ENCODE measurements around the gene TNNC2.
"Not testable (repeated sequence)": the region's sequence is repeated elsewhere in the genome, so short reads cannot be mapped to it uniquely, and the experiment has no call there.

TNNC2 gene

DNA sequence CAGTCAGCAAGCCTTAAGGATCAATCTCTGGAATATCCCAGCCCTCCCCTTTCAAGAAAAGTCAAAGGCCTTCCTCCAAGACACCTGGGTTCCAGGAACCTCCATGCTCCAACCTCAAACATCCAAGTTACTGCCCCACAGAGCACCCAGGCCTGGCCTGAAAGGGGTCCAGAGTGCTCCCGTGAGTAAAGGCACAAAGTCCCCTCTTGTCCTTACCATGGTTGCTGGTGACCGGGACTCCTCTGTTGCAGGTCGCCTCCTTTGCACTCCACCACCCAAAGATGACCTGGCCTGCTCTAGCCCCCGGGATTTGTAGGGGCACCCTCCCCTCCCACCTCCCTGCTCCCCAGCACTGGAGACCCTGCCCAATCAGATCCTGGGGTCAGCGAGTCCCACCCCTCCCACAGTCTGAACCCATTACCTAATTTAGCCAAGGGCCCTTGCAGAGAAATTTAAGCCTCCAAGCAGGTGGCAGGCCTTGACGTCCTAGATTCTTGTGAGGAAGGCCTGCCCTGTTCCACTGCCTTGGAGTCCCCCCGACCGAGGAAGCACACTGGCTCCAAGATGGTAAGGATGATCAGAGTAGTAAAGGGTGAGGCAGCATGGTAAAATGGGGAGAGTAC, at the start of gene TNNC2:
TNNC2 (minus strand) TSS at position 283 of the 623 bp plus-strand sequence; CDS start at position 219, 64 bp downstream.
- no peak for DNase-seq (ENCODE audit: low read depth in 3 of 3)

DNA sequence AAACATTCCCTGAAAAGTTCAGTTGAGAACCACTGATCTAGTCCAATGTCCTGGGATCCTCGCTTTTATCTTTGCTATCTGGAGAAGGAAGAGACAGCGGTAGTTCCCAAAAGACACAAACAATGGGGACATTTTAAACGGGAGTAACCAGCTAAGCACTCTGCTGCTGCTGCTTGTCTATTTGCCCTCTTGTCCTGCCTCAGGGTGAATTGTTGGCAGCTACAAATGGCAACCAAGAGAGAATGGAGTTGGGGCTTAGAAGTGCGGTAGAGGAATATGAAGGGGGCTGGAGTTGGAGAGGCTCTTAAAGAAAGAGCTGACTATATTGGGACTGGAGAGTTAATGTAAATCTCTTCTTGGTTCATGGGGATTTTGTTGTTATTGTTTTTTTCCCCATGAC, 47.5 kb upstream of the TNNC2 start:
- no peak for DNase-seq (ENCODE audit: low read depth in 3 of 3)

DNA sequence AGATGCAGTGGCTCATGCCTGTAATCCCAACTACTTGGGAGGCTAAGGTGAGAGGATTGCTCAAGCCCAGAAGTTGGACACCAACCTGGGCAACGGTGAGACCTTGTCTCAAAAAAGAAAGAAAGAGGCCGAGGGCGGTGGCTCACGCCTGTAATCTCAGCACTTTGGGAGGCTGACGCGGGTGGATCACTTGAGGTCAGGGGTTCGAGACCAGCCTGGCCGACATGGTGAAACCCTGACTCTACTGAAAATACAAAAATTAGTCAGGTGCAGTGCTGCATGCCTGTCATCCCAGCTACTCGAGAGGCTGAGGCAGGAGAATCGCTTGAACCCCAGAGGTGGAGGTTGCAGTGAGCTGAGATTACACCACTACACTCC, 47.0 kb upstream of the TNNC2 start:
- not testable (repeated sequence) for DNase-seq (ENCODE audit: low read depth in 3 of 3)

DNA sequence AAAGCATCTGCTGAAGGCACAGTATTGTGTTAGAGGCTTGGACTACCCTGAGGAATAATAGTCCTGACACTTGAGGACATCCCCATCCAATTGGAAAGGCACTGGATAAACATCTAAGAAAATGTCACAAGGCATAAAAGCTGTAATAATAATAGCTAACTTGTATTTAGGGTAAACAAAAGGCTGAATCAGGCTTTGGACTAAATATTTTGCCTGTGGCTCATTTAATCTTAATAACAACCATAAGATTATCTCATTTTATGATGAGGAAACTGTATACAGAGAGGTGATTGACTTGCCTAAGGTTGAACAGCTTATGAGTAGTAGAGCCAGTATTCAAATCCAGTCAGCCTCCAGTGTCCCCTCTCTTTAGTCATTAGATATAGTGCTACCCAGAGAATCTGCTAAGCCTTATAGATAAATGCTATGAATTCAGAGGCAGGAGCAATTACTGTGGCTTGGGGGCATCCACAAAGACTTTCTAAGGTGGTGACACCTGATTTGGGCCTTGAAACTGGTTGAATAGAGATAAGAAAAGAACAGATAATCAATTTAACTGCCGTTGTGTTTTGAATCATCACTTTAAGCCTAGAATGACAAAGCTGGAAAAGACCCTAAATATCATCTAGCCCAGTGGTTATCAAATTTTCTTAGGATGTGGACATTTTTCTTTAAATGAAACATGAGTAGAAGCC, 46.4 kb upstream of the TNNC2 start:
- DNase-seq (ENCODE audit: low read depth in 3 of 3), result no peak

- no peak for DNase-seq (ENCODE audit: low read depth in 3 of 3)
Observed at GRCh38 chr20:45872626-45873025, 45.5 kb upstream of the TNNC2 start.

DNA sequence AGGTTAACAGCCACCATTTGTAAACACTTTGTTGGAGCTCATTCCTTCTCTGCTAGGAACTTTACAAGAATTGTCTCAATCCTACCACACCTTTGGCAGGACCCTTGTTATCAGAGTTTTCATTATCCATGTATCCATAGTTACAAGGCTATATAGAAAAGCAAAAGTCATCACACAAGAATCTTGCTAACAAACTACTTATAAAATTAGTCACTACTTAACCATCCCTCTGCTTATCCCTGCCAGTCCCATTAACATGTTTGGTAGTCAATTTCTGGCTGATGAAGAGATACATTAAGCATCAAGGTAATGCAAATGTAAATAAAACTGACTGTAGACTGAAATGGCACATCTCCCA, 40.7 kb upstream of the TNNC2 start:
- no peak for DNase-seq (ENCODE audit: low read depth in 3 of 3)

DNA sequence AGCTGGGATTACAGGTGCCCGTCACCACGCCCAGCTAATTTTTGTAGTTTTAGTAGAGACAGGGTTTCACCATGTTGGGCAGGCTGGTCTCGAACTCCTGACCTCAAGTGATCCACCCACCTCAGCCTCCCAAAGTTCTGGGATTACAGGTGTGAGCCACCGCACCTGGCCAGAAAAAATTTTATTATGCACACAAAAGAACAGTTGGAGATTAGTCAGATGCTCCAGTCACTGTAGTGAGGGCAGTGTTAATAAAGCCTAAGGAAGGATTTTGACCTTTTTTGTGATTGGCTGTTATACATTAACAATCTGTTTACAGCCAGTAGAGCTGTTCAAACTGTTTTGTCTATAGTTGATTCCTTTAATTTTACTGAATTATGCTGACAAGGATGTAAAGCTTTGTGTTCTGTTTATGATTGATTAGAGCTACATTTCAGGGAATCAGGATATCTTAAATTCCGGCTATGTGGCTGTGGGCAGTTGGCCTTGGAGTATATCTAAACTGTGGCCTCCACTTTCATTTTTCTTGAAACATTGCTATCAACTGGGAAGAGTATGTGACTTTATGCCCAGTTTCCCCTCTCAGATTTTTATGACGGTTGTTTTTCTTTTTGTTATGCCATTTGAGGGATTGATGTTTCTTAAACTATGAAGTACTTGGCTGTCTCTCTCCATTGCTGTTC, 40.2 kb upstream of the TNNC2 start:
- DNase-seq (ENCODE audit: low read depth in 3 of 3), result no peak

- DNase-seq (ENCODE audit: low read depth in 3 of 3), result no peak
Observed at GRCh38 chr20:45866454-45866853, 39.3 kb upstream of the TNNC2 start.

- no peak for DNase-seq (ENCODE audit: low read depth in 3 of 3)
Observed at GRCh38 chr20:45863543-45864470, 36.7 kb upstream of the TNNC2 start.

GRCh38 chr20:45861221-45862075, 34.3 kb upstream of the TNNC2 start:
- no peak for DNase-seq (ENCODE audit: low read depth in 3 of 3)

DNA sequence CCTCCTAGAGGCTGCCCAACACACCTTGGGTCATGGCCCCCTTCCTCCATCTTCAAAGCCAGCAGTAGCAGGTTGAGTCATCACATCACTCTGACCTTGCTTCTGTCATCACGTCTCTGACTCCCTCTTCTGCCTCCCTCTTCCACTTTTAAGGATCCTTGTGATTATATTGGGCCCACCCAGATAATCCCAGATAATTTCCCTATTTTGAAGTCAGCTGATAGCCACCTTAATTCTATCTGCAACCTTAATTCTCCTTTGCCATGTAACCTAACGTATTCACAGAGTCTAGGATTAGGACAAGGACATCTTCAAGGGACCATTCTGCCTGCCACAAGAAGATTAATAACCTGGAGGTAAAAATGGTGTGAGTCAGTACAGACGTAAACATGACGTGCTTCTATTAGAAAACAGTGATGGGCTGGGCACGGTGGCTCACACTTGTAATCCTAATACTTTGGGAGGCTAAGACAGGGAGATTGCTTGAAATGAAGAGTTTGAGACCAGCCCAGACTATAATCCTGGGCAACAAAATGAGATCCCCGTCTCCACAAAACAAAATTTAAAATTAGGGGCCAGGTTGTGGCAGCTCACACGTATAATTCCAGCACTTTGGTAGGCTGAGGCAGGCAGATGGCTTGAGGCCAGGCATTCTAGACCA, 33.6 kb upstream of the TNNC2 start:
- DNase-seq (ENCODE audit: low read depth in 3 of 3), result no peak

DNA sequence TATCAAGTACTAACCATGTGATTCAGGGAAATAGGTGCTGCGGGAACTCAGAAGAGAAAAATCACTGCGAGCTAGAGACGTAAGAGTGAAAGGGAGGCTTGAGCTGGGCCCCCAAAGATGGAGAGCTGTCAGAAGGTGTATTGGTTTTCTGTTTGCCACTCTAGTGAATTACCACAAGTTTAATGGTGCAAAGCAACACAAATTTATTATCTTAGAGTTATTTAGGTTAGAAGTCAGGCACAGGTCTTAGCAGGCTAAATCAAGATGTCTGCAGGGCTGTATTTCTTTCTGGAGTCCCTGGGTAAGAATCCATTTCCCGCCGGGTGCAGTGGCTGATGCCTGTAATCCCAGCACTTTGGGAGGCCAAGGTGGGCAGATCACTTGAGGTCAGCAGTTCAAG, 32.8 kb upstream of the TNNC2 start:
- DNase-seq (ENCODE audit: low read depth in 3 of 3), result no peak

DNA sequence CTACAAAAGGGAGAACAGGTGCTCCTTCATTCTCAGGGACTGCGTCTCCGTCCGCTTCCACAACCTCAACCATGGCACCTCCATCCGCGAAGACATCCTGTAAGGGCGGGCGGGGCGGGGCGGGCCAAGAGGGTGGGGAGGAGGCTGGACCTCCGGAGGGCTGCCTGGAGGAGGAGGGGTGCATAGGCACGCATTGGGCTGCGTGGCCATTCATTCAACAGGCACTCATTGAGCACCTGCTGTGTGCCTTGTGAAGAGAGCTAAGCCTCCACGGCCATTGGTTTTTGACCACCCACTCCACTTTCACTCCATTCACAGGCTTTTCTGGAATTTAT, 30.7 kb upstream of the TNNC2 start:
- DNase-seq (ENCODE audit: low read depth in 3 of 3), result peak; percentile 16 to 44 (median 37)

- peak; percentile 85 to 95 (median 90) for DNase-seq (ENCODE audit: low read depth in 3 of 3)
Observed at GRCh38 chr20:45857114-45857881, 30.2 kb upstream of the TNNC2 start, which contains the start of the genes ACOT8 and ZSWIM3. Gene ACOT8 (minus strand): TSS chr20:45857392. CDS start chr20:45857315, 77 bp downstream. Gene ZSWIM3 (plus strand): TSS chr20:45857614. CDS start chr20:45857826, 212 bp downstream.

- no peak for DNase-seq (ENCODE audit: low read depth in 3 of 3)
Observed at GRCh38 chr20:45853484-45853883, 26.4 kb upstream of the TNNC2 start.

- DNase-seq (ENCODE audit: low read depth in 3 of 3), result no peak
Observed at GRCh38 chr20:45852326-45852725, 25.2 kb upstream of the TNNC2 start.

DNA sequence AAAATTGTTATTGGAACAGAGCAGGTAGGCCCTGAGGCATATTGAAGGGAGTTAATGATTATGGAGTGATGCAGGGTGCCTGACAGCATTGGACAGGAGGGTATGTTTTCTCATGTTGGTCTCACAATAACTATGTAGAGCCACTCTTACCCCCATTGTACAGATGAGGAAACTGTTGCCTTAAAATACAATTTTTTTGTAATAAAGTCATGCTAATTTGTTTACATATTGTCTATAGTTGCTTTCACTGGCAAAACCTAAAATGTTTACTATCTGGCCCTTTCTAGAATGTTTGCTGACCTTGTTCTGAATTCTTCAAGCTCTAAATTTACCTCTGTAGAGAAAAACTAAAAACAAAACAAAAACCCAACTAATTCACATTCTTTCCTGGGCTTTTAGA, 24.4 kb upstream of the TNNC2 start:
- DNase-seq (ENCODE audit: low read depth in 3 of 3), result no peak

GRCh38 chr20:45850926-45851325, 23.8 kb upstream of the TNNC2 start:
- DNase-seq (ENCODE audit: low read depth in 3 of 3), result no peak

GRCh38 chr20:45850238-45850637, 23.1 kb upstream of the TNNC2 start:
- no peak for DNase-seq (ENCODE audit: low read depth in 3 of 3)
